ENCODE measurements around the gene DNAAF9.
"Not testable (repeated sequence)": the region's sequence is repeated elsewhere in the genome, so short reads cannot be mapped to it uniquely, and the experiment has no call there.

The DNAAF9 gene

GRCh38 chr20:3407040-3407770 lies at the start of gene DNAAF9:
TSS of gene DNAAF9 (minus strand) at chr20:3407669. CDS start at chr20:3407557, 112 bp downstream.
- peak; percentile 56 to 59 for DNase-seq

DNA sequence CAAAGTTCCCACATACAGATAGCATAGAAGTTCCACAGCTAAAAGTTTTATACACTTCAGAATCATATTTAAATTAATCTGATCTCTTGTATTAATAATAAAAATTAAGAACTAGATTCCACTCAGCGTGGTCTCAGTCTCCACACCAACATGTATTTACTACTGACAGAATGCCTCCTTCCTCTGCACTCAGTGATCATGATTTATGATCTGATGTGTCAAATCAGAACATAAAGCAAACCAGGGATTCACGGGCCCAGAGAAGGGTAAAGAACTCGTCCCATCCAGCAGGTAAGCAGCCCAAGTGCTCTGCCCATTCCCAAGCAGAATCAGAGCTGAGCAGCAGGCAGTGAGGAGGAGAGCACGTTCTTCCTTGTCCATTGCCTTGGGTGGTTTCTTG lies 49.2 kb upstream of the DNAAF9 start:
- DNase-seq = no peak

- no peak for DNase-seq
These were observed 47.4 kb upstream of the DNAAF9 start for GRCh38 chr20:3454831-3455230.

GRCh38 chr20:3452690-3453089 lies 45.2 kb upstream of the DNAAF9 start:
- DNase-seq = no peak

- no peak for DNase-seq
These were observed 44.7 kb upstream of the DNAAF9 start for GRCh38 chr20:3452136-3452535.

- no peak for DNase-seq
These were observed 41.9 kb upstream of the DNAAF9 start for GRCh38 chr20:3449319-3449718.

GRCh38 chr20:3447321-3447720 lies 39.9 kb upstream of the DNAAF9 start:
- DNase-seq = no peak

- no peak for DNase-seq
These were observed 39.3 kb upstream of the DNAAF9 start for GRCh38 chr20:3446779-3447178.

DNA sequence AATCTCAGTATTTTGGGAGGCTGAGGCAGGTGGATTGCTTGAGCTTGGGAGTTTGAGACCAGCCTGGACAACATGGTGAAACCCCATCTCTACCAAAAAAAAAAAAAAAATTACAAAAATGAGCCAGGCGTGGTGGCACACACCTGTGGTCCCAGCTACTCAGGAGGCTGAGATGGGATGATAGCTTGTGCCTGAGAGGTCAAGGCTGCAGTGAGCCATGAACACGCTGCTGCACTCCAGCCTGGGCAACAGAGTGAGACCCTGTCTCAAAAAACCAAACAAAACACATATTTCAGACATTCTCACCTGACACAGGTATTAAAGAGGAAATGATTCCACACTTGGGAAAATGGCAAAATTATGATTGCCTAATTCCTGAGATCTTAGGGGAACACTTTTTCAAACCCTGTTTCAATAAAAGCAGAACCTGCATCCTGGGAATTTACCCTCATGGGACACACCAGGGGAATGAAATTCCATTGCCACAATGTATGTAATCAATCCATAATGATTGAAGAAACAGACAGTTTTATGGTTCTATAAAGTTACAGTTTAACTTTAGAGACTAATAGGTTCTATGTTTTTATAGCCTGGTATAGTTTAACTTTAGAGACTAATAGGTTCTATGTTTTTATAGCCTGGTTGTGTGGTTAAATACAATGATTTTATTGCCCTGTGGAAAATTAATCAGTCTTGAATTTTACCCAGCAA lies 29.6 kb upstream of the DNAAF9 start:
- DNase-seq = no peak

DNA sequence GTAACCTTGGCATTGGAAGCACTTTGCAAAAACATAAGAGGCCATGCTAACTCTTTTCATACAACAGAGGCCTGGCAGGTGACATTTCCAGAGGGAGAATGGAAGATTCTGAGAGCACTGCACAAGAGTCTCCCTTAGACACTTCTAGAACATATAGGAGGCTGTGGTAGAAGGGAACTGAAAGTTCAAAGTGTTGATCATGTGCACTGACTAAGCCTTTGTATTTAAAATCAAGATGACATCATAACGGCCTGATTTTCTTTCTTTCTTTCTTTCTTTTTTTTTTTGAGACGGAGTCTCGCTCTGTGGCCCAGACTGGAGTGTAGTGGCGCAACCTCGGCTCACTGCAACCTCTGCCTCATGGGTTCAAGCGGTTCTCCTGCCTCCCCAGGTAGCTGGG lies 26.8 kb upstream of the DNAAF9 start:
- no peak for DNase-seq

DNA sequence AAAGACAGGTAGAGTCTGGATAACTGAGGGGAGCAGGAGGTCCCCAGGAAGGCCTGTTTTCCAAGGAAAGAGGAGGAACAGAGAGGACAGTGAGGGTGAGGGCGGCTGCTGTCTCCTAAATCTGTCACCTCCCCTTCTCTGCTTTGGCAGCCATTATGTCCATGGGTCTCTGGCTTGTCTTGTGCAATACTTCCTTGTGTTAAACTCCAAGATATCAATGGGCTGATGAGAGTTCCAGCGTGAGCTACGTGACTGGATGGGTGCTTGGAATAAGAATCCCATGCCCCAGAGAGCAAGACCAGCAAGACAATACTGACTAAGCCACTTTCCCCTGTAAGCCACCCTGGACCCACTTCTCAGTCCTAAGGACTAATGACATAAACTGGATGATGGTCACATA lies 26.3 kb upstream of the DNAAF9 start:
- DNase-seq = no peak

- DNase-seq = no peak
These were observed 25.4 kb upstream of the DNAAF9 start for GRCh38 chr20:3432844-3433243.

DNA sequence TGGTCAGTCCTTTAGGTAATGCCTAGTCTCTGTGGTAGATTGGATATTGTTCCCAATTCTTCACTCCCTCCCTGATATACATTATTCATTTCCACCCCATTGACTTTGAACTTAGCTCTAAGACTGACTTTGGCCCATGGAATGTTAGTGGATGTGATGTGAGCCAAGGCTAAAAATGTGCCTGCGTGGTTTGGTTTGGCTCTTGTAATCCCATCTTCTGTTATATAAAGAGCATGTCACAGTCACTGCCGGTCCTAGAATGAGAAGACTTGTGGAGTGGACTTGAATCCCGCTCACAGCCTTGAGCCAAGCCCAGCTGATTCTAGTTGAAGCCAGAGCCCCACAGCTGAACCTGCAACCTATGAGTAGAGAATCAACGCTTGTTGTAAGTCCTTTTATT lies 23.6 kb upstream of the DNAAF9 start:
- no peak for DNase-seq

GRCh38 chr20:3430376-3431069 lies 23.1 kb upstream of the DNAAF9 start:
- DNase-seq = no peak

DNA sequence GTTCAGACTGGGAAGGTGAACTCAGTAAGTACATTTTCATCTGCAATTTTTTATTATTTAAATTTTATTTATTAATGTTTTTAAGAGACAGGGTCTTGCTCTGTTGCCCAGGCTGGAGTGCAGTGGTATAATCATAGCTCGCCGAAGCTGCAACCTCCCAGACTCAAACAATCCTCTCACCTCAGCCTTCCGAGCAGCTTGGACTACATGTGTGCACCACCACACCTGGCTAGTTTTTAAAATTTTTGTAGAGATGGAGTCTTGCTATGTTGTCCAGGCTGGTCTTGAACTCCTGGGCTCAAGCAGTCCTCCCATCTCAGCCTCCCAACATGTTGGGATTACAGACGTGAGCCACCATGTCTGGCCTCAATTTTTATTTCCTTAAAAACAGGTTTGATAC lies 19.3 kb upstream of the DNAAF9 start:
- DNase-seq = not testable (repeated sequence)

- no peak for DNase-seq
These were observed 15.7 kb upstream of the DNAAF9 start for GRCh38 chr20:3423126-3423525.

DNA sequence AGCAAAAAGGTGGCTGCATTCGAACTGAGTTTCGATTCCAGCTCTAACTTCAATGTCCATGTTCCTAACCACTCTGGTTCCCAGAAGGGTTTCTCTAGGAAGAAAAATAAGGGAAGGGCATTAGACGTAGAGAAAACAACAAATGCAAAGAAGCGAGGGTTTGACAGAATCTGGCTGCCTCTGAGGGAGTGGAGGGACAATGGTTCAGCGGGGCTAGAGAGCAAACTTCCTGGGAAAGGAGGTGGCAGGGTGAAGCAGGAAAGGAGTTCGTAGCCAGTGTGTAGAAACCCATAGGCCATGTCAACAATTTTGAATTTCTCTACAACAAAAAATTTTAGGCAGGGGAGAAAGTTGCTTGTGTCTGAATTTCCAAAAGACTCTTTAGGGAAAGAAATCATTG lies 14.5 kb upstream of the DNAAF9 start:
- DNase-seq = no peak

GRCh38 chr20:3420211-3420707 lies 12.8 kb upstream of the DNAAF9 start:
- DNase-seq = peak; percentile 45 to 50

- DNase-seq = not testable (repeated sequence)
These were observed 10.7 kb upstream of the DNAAF9 start for GRCh38 chr20:3418161-3418560.

GRCh38 chr20:3414122-3414521 lies 6.7 kb upstream of the DNAAF9 start:
- no peak for DNase-seq

DNA sequence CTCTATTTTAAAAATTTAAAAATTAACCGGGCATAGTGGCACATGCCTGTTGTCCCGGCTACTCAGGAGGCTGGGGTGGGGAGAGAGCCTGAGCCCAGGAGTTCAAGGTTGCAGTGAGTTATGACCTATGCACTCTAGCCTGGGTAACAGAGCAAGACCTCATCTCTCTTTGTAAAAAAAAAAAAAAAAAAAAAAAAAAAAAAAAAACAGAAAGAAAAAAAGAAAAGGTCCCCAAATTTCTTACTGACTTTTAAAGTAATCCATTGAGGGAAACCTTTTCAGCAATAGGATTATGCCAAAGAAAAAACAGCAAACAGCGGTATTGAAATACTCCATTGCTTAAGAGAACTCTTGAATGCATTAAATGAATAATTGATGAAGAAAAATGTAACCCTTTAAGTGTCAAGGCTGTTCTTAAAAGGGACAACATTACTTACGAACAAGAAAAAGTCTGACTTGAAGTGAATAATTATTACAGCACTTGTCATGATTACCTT lies 6.0 kb upstream of the DNAAF9 start:
- no peak for DNase-seq

DNA sequence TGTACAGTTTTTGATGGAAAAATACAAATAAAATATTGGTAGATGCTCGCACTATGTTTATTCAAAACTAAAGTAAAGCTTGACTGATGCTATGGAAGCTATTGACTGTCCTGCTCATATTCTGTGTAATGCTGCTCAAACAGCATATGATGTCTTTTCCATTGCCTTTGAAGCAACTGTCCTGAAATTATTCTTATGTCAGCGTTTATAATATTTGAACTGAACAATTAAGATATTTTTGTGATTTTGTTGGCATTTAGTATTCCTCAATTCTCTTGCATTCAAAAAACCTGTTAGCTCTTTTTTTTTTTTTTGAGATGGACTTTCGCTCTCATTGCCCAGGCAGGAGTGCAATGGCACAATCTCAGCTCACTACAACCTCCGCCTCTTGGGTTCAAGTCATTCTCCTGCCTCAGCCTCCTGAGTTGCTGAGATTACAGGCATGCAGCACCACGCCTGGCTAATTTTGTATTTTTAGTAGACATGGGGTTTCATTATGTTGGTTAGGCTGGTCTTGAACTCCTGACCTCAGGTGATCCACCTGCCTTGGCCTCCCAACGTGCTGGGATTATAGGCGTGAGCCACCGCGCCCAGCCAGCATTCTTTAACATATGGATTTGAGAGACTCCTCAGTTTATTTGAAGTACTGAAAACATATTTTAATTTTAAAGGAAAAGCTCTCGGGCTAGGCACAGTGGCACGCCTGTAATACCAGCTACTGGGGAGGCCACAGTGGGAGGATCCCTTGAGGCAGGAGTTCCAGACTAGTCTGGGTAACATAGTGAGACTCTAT lies 5.3 kb upstream of the DNAAF9 start:
- no peak for DNase-seq

GRCh38 chr20:3410464-3410863 lies 3.0 kb upstream of the DNAAF9 start:
- no peak for DNase-seq
